HG03045 (cell line): ENCODE measurements around the gene SYNRG.
"Not testable (repeated sequence)": the region's sequence is repeated elsewhere in the genome, so short reads cannot be mapped to it uniquely, and the experiment has no call there.

Source experiments
- ATAC-seq: cut with Tn5 transposase; IDR thresholded peaks from one replicate; pipeline ENCODE4 v1.9.1; 2021; ENCODE audit warnings: mild to moderate bottlenecking, moderate library complexity; ENCODE audit not compliant: unreplicated experiment

Gene SYNRG

GRCh38 chr17:37541880-37542660 is 67.1 kb downstream of the SYNRG start:
- ATAC-seq: no peak

- no peak for ATAC-seq
Observed at GRCh38 chr17:37538981-37539659, 70.1 kb downstream of the SYNRG start.

GRCh38 chr17:37535906-37536305 is 73.3 kb downstream of the SYNRG start:
- no peak for ATAC-seq

- ATAC-seq: no peak
Observed at GRCh38 chr17:37532756-37533155, 76.5 kb downstream of the SYNRG start.

GRCh38 chr17:37530420-37530819 is 78.8 kb downstream of the SYNRG start:
- ATAC-seq: no peak

GRCh38 chr17:37527249-37527851 is 81.9 kb downstream of the SYNRG start:
- ATAC-seq: no peak

GRCh38 chr17:37523715-37524219 is 85.5 kb downstream of the SYNRG start:
- no peak for ATAC-seq

- no peak for ATAC-seq
Observed at GRCh38 chr17:37521821-37522220, 87.4 kb downstream of the SYNRG start.

GRCh38 chr17:37520174-37520573 is 89.0 kb downstream of the SYNRG start:
- ATAC-seq: no peak

- no peak for ATAC-seq
Observed at GRCh38 chr17:37519251-37519985, 89.8 kb downstream of the SYNRG start.

- no peak for ATAC-seq
Observed at GRCh38 chr17:37518826-37519225, 90.4 kb downstream of the SYNRG start.

GRCh38 chr17:37517881-37518280 is 91.3 kb downstream of the SYNRG start:
- no peak for ATAC-seq

GRCh38 chr17:37516127-37516571 is 93.1 kb downstream of the SYNRG start:
- ATAC-seq: no peak

GRCh38 chr17:37513711-37514110 is 95.5 kb downstream of the SYNRG start:
- ATAC-seq: no peak

- no peak for ATAC-seq
Observed at GRCh38 chr17:37512442-37513068, 96.7 kb downstream of the SYNRG start.

GRCh38 chr17:37511642-37512041 is 97.6 kb downstream of the SYNRG start:
- ATAC-seq: not testable (repeated sequence)

GRCh38 chr17:37510056-37510455 is 99.2 kb downstream of the SYNRG start:
- no peak for ATAC-seq

GRCh38 chr17:37507111-37507510 is 102.1 kb downstream of the SYNRG start:
- ATAC-seq: no peak

- no peak for ATAC-seq
Observed at GRCh38 chr17:37506678-37507077, 102.5 kb downstream of the SYNRG start.

GRCh38 chr17:37505333-37505732 is 103.9 kb downstream of the SYNRG start:
- ATAC-seq: no peak

GRCh38 chr17:37503148-37503547 is 106.1 kb downstream of the SYNRG start:
- no peak for ATAC-seq
